Naive thymus-derived CD8-positive, alpha-beta T cell (primary cell): ENCODE data around the gene AP3S1. TPM values are rescaled to one million over a fixed set of nuclear protein-coding genes. Genes with fewer than 3 reads are reported as not detected.
"Not testable (repeated sequence)": the region's sequence is repeated elsewhere in the genome, so short reads cannot be mapped to it uniquely, and the experiment has no call there.

Source experiments
- ATAC-seq, 2 donors: fragments of 150-1000 bp; cut with Tn5 transposase in 1 of 2; sonication (Bioruptor Pico), chemical (Tn5 transposase) in 1 of 2; 1 replicate in 1 of 2; 2 replicates in 1 of 2; pipeline ENCODE4 v1.10.0; 2021; ENCODE audit warnings: mild to moderate bottlenecking in 2 of 2, moderate library complexity in 2 of 2
- POLR2A ChIA-PET: fragments of 350-600 bp; sonication (Branson Sonifier 250); formaldehyde crosslinking; loops from one replicate; lab custom pipeline; 2021; ENCODE audit warnings: antibody characterized with exemption; lab: Charles Lee
- DNase-seq, 10 donors: peaks; one replicate each; pipeline versions ENCODE4 v3.0.0 to v3.0.0-alpha.2; 2020 to 2022
- H3K27ac Mint-ChIP-seq, 10 donors: one replicate each; pipeline ENCODE4 v1.8.0; 2020 to 2022; ENCODE audit warnings: mild to moderate bottlenecking in 10 of 10, mixed read lengths in 10 of 10, moderate library complexity in 4 of 10, inconsistent platforms in 1 of 10
- H3K27me3 Mint-ChIP-seq, 5 donors: one replicate each; pipeline ENCODE4 v1.8.0; 2021 to 2022; ENCODE audit warnings: mixed read lengths in 5 of 5
- H3K36me3 Mint-ChIP-seq, 3 donors: one replicate each; pipeline ENCODE4 v1.8.0; 2020 to 2022; ENCODE audit warnings: mixed read lengths in 3 of 3, mild to moderate bottlenecking in 2 of 3, inconsistent platforms in 1 of 3
- H3K4me1 Mint-ChIP-seq, 4 donors: one replicate each; pipeline ENCODE4 v1.8.0; 2021 to 2022; ENCODE audit warnings: mixed read lengths in 4 of 4
- H3K4me3 Mint-ChIP-seq, 10 donors: one replicate each; pipeline ENCODE4 v1.8.0; 2020 to 2022; ENCODE audit warnings: mild to moderate bottlenecking in 10 of 10, mixed read lengths in 10 of 10, moderate library complexity in 6 of 10, inconsistent platforms in 1 of 10
- H3K9me3 Mint-ChIP-seq, 9 donors: one replicate each; pipeline ENCODE4 v1.8.0; 2020 to 2022; ENCODE audit warnings: mixed read lengths in 9 of 9, mild to moderate bottlenecking in 3 of 9, inconsistent platforms in 1 of 9, moderate library complexity in 1 of 9
- polyA plus RNA-seq, 3 donors: library from polyadenylated mRNA; unstranded; fragments of 300-500 nt; fragmentation: Illumina TruSeq; gene quantifications; one replicate each; pipeline ENCODE4 v1.2.3, GENCODE V29; 2021
- total RNA-seq, 8 experiments: library from RNA in 2 of 8; stranded (reverse) in 2 of 8; gene quantifications; one replicate each; pipeline ENCODE4 v1.2.3 and lab custom pipeline; 2021 to 2026

The AP3S1 gene
- total and polyA plus RNA-seq, 5 experiments from 2014 or later, result 37.8 to 63.4 (median 52.1) TPM

- ATAC-seq, result no peak
- Mint-ChIP-seq H3K27ac (no peak overlapping the region), H3K36me3 (peaks cover 0 to 22% (median 22%) of the 10 kb centered on the region in 3 donors), H3K9me3 (peaks cover 0 to 3% (median 0%) of the 10 kb centered on the region in 9 donors), H3K4me1 (no peaks in the 10 kb centered on the region), H3K4me3 (no peak overlapping the region), H3K27me3 (no peaks in the 10 kb centered on the region)
- no peak for DNase-seq
- POLR2A ChIA-PET, result no interaction called here
Observed at GRCh38 chr5:115888027-115888426, 46.3 kb downstream of the AP3S1 start.

DNA sequence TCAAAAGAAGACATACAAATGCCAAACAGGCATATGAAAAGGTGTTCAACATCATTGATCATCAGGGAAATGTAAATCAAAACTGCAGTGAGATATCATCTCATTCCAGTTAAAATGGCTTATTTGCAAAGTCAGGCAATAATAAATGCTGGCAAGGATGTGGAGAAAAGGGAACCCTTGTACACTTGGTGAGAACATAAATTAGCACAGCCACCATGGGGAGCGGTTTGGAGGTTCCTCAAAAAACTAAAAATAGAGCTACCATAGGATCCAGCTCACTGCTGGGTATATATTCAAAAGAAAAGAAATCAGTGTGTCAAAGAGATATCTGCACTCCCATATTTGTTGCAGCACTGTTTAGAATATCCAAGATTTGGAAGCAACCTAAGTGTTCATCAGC is 50.3 kb downstream of the AP3S1 start:
- H3K27ac Mint-ChIP-seq, result no peak overlapping the region
- no peak for ATAC-seq
- H3K4me3 Mint-ChIP-seq, result no peak overlapping the region
- H3K4me1 Mint-ChIP-seq, result no peaks in the 10 kb centered on the region
- no peaks in the 10 kb centered on the region for H3K27me3 Mint-ChIP-seq
- no peak for DNase-seq
- peaks cover 4 to 29% (median 16%) of the 10 kb centered on the region in 3 donors for H3K36me3 Mint-ChIP-seq
- H3K9me3 Mint-ChIP-seq, result no peaks in the 10 kb centered on the region
- POLR2A ChIA-PET, result no interaction called here

DNA sequence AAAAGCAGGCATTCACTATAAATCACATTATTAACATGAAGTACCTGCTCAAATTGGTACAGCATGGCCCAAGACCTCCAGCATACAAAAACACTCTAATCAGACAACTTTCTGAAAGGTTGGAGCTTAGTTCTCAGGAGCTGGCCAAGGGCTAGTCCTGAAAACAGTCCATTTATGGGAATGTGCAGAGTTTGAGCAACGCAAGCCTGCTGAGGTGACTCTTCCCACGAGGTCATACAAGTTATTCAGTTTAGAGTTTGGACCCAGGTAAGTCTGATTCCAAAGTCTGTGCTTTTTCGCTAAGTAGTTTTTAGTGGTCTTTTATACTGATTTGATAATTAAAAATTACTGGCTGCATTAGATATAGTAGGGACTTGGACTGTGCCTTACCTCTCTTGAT is 52.6 kb downstream of the AP3S1 start:
- ATAC-seq (no peak), DNase-seq (no peak)
- POLR2A ChIA-PET, result no interaction called here
- Mint-ChIP-seq H3K4me3 (no peak overlapping the region), H3K27me3 (no peaks in the 10 kb centered on the region), H3K36me3 (peaks cover 11 to 39% (median 29%) of the 10 kb centered on the region in 3 donors), H3K27ac (no peak overlapping the region), H3K4me1 (no peaks in the 10 kb centered on the region), H3K9me3 (no peaks in the 10 kb centered on the region)

- no peak overlapping the region for H3K4me3 Mint-ChIP-seq
- H3K4me1 Mint-ChIP-seq, result peaks cover 0 to 1% (median 0%) of the 10 kb centered on the region in 4 donors
- no peak for DNase-seq
- POLR2A ChIA-PET, result no interaction called here
- ATAC-seq, result no peak
- H3K27ac Mint-ChIP-seq, result peak overlapping the region in 1 of 10 donors; percentile 5
- no peaks in the 10 kb centered on the region for H3K9me3 Mint-ChIP-seq
- H3K36me3 Mint-ChIP-seq, result peaks cover 11 to 38% (median 31%) of the 10 kb centered on the region in 3 donors
- no peaks in the 10 kb centered on the region for H3K27me3 Mint-ChIP-seq
Observed at GRCh38 chr5:115895821-115896220, 54.1 kb downstream of the AP3S1 start.

DNA sequence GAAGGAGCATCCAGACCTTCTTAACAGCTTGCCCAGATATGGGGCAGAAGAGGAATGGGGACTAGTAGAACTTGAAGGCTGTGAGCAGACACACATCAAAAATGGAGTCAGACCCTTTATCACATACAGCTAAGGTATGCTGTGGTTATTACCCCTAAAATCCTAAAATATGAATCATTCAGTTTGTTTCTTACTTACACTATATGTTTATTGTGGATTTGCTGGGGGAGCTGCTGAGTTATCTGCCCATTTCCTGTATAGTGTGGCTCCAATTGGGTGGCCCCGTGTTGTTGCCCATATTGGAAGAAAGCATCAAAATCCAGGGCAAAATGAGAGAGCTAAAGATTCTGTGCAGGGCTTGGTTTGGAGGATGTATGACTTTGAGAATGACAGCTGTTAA is 56.9 kb downstream of the AP3S1 start:
- H3K4me1 Mint-ChIP-seq, result peaks cover 0 to 1% (median 0%) of the 10 kb centered on the region in 4 donors
- H3K27ac Mint-ChIP-seq, result no peak overlapping the region
- H3K4me3 Mint-ChIP-seq, result no peak overlapping the region
- H3K27me3 Mint-ChIP-seq, result no peaks in the 10 kb centered on the region
- POLR2A ChIA-PET, result no interaction called here
- ATAC-seq, result no peak
- no peak for DNase-seq
- peaks cover 11 to 33% (median 30%) of the 10 kb centered on the region in 3 donors for H3K36me3 Mint-ChIP-seq
- no peaks in the 10 kb centered on the region for H3K9me3 Mint-ChIP-seq

- no peak for ATAC-seq
- no peak overlapping the region for H3K27ac Mint-ChIP-seq
- no peak for DNase-seq
- POLR2A ChIA-PET, result no interaction called here
- H3K9me3 Mint-ChIP-seq, result no peaks in the 10 kb centered on the region
- H3K36me3 Mint-ChIP-seq, result peaks cover 0 to 10% (median 0%) of the 10 kb centered on the region in 3 donors
- no peaks in the 10 kb centered on the region for H3K27me3 Mint-ChIP-seq
- no peak overlapping the region for H3K4me3 Mint-ChIP-seq
- no peaks in the 10 kb centered on the region for H3K4me1 Mint-ChIP-seq
Observed at GRCh38 chr5:115907177-115907576, 65.4 kb downstream of the AP3S1 start.

DNA sequence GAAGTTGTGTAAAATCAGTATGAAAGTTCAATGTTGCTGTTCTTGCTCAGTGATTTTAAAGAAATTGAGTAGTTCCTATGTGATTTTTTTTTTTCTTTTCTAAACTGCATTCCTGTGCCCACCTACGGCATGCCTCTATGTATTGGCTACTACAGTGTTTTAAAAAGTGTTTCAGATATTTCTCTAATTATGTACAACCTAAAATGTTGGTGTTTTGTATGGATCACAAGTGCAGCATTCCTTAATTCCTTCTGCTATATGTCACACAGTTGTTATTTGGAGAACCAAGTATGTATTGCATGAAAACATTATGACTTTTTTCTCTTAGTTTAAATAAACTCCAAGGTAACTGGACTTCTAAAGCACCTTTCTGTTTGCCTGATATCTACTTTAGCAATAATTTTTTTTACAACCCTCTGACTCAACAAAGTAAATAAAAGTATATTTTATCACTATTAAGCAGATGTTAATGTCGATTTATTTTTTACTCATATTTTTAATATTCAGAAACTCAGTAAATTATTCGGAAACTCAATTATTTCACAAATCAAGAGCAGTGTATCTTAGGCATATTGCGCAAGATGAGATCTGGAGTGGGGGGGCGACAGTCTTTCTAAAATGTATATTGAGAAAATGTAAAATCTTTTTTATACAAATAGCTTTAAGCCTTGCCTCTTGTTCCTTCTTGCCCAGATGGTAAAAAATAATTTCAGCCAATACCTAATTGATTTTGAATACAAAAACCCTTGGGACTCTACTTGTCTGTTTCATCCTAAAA is 72.1 kb downstream of the AP3S1 start:
- ATAC-seq, result not testable (repeated sequence)
- POLR2A ChIA-PET, result interaction anchor here (0.6 kb wide), 1 partner anchor 654 kb away, joined by 4 read pairs; no protein-coding TSS in a partner anchor

GRCh38 chr5:115920171-115920725 is 78.5 kb downstream of the AP3S1 start:
- Mint-ChIP-seq H3K27me3 (no peaks in the 10 kb centered on the region), H3K9me3 (peaks cover 0 to 10% (median 0%) of the 10 kb centered on the region in 9 donors), H3K4me1 (no peaks in the 10 kb centered on the region), H3K36me3 (peaks cover 0 to 9% (median 4%) of the 10 kb centered on the region in 3 donors), H3K4me3 (no peak overlapping the region), H3K27ac (no peak overlapping the region)
- no peak for DNase-seq
- ATAC-seq, result no peak
- POLR2A ChIA-PET, result no interaction called here

More for the DNA sequence above, 72.1 kb downstream of the AP3S1 start:
- not testable (repeated sequence) for DNase-seq, H3K9me3 Mint-ChIP-seq, H3K4me3 Mint-ChIP-seq, H3K27me3 Mint-ChIP-seq, H3K4me1 Mint-ChIP-seq, H3K27ac Mint-ChIP-seq
- H3K36me3 Mint-ChIP-seq, result peaks cover 0 to 21% (median 9%) of the 10 kb centered on the region in 3 donors

- ATAC-seq, DNase-seq, POLR2A ChIA-PET, H3K36me3 Mint-ChIP-seq, H3K9me3 Mint-ChIP-seq, H3K27ac Mint-ChIP-seq, H3K27me3 Mint-ChIP-seq, H3K4me3 Mint-ChIP-seq, H3K4me1 Mint-ChIP-seq: not testable (repeated sequence)
Observed at GRCh38 chr5:115928578-115929407, 87.1 kb downstream of the AP3S1 start.

DNA sequence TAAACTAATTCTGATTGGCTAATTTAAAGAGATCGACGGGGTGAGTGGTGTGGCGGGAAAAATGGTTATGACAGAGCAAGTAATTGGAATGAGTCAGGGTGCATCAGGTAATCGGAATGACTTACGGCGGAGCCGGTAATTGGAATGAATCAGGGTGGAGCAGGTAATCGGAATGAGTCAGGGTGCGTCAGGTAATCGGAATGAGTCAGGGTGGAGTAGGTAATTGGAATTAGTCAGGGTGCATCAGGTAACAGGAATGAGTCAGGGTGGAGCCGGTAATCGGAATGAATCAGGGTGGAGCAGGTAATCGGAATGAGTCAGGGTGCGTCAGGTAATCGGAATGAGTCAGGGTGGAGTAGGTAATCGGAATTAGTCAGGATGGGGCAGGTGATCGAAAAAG is 88.4 kb downstream of the AP3S1 start:
- H3K4me3 Mint-ChIP-seq, H3K9me3 Mint-ChIP-seq, H3K4me1 Mint-ChIP-seq, H3K36me3 Mint-ChIP-seq, ATAC-seq, DNase-seq, POLR2A ChIA-PET, H3K27ac Mint-ChIP-seq, H3K27me3 Mint-ChIP-seq: not testable (repeated sequence)

DNA sequence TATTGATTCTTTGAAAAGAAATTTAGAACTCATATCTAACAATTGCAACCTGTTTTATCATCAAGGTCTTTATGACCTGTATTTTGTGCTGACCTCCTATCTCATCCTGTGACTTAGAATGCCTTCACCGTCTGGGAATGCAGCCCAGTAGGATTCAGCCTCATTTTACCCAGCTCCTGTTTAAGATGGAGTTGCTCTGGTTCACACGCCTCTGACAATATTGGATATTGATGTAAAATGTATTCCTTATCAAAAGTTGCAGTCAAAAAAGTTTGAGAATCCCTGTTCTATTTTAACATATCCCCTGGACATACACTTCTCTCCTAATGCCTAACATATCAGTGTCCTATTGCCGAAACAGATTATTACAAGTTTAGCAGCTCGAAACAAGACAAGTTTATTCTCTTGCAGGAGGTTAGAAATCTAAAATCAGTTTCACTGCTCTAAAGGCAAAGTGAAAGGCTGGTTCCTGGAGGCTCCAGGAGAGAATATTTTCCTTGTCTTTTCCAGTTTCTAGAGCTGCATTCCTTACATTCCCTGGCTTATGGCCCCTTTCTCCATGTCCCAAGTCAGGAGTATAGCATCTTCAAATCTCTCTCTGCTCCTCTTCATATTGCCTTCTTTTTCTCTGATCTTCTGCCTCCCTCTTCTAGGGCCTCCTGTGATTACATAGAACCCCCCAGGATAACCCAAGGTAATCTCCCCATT is 89.0 kb downstream of the AP3S1 start:
- POLR2A ChIA-PET, result no interaction called here
- Mint-ChIP-seq H3K36me3 (no peaks in the 10 kb centered on the region), H3K27me3 (no peaks in the 10 kb centered on the region), H3K4me3 (no peak overlapping the region), H3K4me1 (no peaks in the 10 kb centered on the region), H3K27ac (no peak overlapping the region), H3K9me3 (no peaks in the 10 kb centered on the region)
- DNase-seq, result no peak
- ATAC-seq, result no peak

- H3K36me3 Mint-ChIP-seq, result no peaks in the 10 kb centered on the region
- H3K27me3 Mint-ChIP-seq, result no peaks in the 10 kb centered on the region
- no peak overlapping the region for H3K27ac Mint-ChIP-seq
- H3K4me3 Mint-ChIP-seq, result no peak overlapping the region
- no peak for ATAC-seq
- H3K9me3 Mint-ChIP-seq, result no peaks in the 10 kb centered on the region
- POLR2A ChIA-PET, result no interaction called here
- no peaks in the 10 kb centered on the region for H3K4me1 Mint-ChIP-seq
- no peak for DNase-seq
Observed at GRCh38 chr5:115932991-115933390, 91.3 kb downstream of the AP3S1 start.
